ENCODE data around the gene CDC5L.

- TF ChIP-seq, protein P1, sequence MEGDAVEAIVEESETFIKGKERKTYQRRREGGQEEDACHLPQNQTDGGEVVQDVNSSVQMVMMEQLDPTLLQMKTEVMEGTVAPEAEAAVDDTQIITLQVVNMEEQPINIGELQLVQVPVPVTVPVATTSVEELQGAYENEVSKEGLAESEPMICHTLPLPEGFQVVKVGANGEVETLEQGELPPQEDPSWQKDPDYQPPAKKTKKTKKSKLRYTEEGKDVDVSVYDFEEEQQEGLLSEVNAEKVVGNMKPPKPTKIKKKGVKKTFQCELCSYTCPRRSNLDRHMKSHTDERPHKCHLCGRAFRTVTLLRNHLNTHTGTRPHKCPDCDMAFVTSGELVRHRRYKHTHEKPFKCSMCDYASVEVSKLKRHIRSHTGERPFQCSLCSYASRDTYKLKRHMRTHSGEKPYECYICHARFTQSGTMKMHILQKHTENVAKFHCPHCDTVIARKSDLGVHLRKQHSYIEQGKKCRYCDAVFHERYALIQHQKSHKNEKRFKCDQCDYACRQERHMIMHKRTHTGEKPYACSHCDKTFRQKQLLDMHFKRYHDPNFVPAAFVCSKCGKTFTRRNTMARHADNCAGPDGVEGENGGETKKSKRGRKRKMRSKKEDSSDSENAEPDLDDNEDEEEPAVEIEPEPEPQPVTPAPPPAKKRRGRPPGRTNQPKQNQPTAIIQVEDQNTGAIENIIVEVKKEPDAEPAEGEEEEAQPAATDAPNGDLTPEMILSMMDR (IDR thresholded peaks at IDR 0.05) = no peak
- no peak for TF ChIP-seq POLR2A (IDR thresholded peaks at IDR 0.05)
These were observed 110.9 kb downstream of the CDC5L start for GRCh38 chr6:44498436-44498835.

Measured in esophagus squamous epithelium (tissue), 4 donors.